Gastrocnemius medialis (tissue), 4 donors: Measurements from ENCODE around the gene IL17C. TPM values are rescaled to one million over a fixed set of nuclear protein-coding genes. Genes with fewer than 3 reads are reported as not detected.

ENCODE experiments used
- ATAC-seq, 2 donors: fragments of 150-250 bp; one replicate each; pipeline ENCODE4 v1.9.1; 2016
- DNase-seq, 2 donors: peaks; one replicate each; pipeline ENCODE4 v3.0.0-alpha.2; 2019
- H3K27ac ChIP-seq, 4 donors: fragments of 200-600 bp; sonication (generic); 1 replicate in 1 of 4; 2 replicates in 3 of 4; pipeline ENCODE4 v1.5.1; 2016 to 2018; ENCODE audit warnings: mild to moderate bottlenecking in 2 of 4, moderate library complexity in 1 of 4
- H3K27me3 ChIP-seq, 3 donors: fragments of 200-600 bp; sonication (generic) in 2 of 3; 1 replicate in 1 of 3; 2 replicates in 2 of 3; pipeline versions ENCODE4 v1.5.1 to v1.6.0; 2016 to 2019; ENCODE audit warnings: mild to moderate bottlenecking in 1 of 3, moderate library complexity in 1 of 3
- H3K36me3 ChIP-seq, 2 donors: fragments of 200-600 bp; sonication (generic) in 1 of 2; one replicate each; pipeline ENCODE4 v1.5.1; 2017 to 2018
- H3K4me1 ChIP-seq, 2 donors: fragments of 200-600 bp; sonication (generic) in 1 of 2; one replicate each; pipeline ENCODE4 v1.5.1; 2016 to 2017; ENCODE audit warnings: mild to moderate bottlenecking in 2 of 2
- H3K4me3 ChIP-seq, 4 donors: fragments of 200-600 bp; sonication (generic) in 3 of 4; 1 replicate in 1 of 4; 2 replicates in 3 of 4; pipeline ENCODE4 v1.5.1; 2016 to 2019; ENCODE audit warnings: mild to moderate bottlenecking in 2 of 4
- H3K9me3 ChIP-seq, 3 donors: fragments of 200-600 bp; sonication (generic) in 2 of 3; 1 replicate in 1 of 3; 2 replicates in 2 of 3; pipeline ENCODE4 v1.5.1; 2016 to 2019
- POLR2A ChIP-seq, 2 donors: fragments of 450-650 bp; IDR thresholded peaks; one replicate each; pipeline ENCODE4 v1.6.1; 2017; ENCODE audit warnings: antibody characterized with exemption in 2 of 2, mild to moderate bottlenecking in 2 of 2, moderate library complexity in 2 of 2
- in situ Hi-C, 4 donors: fragments of 200-750 bp; cut with MboI; loops; one replicate each; pipeline versions ENCODE4 v1.15.0 to v1.8.0; 2017; ENCODE audit warnings: low sequenced_read_pairs in 4 of 4
- intact Hi-C: fragments of 100-400 bp; cut with DNase I; formaldehyde crosslinking; loops from one replicate; pipeline ENCODE4 v1.15.1; 2023; ENCODE audit warnings: low total_unique reads
- total RNA-seq, 4 donors: library from RNA; depleted of rRNA; stranded (reverse); fragments of >200 nt; gene quantifications; one replicate each; pipeline versions ENCODE4 v1.1.0 to v1.2.3, GENCODE V29; 2016
- TF ChIP-seq, protein P1 (sequence below), 5 experiments: fragments of 450-650 bp in 3 of 5; fragments of 200-600 bp in 2 of 5; sonication (generic) in 2 of 5; IDR thresholded peaks in 4 of 5; conservative IDR thresholded peaks in 1 of 5; 1 replicate in 4 of 5; 2 replicates in 1 of 5; pipeline ENCODE4 v1.5.1; 2016 to 2019; ENCODE audit warnings: antibody characterized with exemption in 5 of 5, mild to moderate bottlenecking in 3 of 5, moderate library complexity in 3 of 5

Gene IL17C
- total RNA-seq, 4 donors from 2014 or later, result not detected

DNA sequence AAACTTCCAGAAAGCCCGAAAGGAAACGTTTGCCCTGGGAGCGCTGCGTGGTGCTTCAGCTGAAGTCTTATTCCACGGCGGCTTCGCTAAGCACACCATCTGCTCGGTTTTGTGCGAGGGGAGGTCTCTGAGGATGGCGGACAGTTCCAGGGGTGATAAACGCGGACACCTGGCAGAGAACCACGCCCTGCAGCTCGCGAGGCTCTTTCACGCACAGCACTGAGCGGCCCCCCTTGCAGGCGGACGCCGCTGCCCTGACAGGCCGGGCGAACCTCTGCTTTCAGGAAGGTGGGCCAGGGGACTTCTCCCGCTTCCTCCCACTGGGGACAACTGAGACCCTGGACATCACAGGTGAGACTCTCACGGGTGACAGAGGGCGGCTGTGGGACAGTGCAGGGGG lies 20.8 kb downstream of the IL17C start:
- Histone ChIP-seq H3K4me1 (peaks cover 10% of the 10 kb centered on the region in 2 donors), H3K9me3 (no peaks in the 10 kb centered on the region), H3K36me3 (peaks cover 0 to 20% of the 10 kb centered on the region in 2 donors), H3K4me3 (no peak overlapping the region), H3K27me3 (no peaks in the 10 kb centered on the region), H3K27ac (no peak overlapping the region)
- no peak for DNase-seq
- no peak for TF ChIP-seq POLR2A (IDR thresholded peaks at IDR 0.05)
- TF ChIP-seq, protein P1, sequence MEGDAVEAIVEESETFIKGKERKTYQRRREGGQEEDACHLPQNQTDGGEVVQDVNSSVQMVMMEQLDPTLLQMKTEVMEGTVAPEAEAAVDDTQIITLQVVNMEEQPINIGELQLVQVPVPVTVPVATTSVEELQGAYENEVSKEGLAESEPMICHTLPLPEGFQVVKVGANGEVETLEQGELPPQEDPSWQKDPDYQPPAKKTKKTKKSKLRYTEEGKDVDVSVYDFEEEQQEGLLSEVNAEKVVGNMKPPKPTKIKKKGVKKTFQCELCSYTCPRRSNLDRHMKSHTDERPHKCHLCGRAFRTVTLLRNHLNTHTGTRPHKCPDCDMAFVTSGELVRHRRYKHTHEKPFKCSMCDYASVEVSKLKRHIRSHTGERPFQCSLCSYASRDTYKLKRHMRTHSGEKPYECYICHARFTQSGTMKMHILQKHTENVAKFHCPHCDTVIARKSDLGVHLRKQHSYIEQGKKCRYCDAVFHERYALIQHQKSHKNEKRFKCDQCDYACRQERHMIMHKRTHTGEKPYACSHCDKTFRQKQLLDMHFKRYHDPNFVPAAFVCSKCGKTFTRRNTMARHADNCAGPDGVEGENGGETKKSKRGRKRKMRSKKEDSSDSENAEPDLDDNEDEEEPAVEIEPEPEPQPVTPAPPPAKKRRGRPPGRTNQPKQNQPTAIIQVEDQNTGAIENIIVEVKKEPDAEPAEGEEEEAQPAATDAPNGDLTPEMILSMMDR (IDR thresholded peaks at IDR 0.05 in 4 of 5, conservative IDR thresholded peaks at IDR 0.05 in 1 of 5), result no peak
- ATAC-seq, result no peak
- intact Hi-C loops, result no loop called here
- in situ Hi-C loops, result no loop called here

DNA sequence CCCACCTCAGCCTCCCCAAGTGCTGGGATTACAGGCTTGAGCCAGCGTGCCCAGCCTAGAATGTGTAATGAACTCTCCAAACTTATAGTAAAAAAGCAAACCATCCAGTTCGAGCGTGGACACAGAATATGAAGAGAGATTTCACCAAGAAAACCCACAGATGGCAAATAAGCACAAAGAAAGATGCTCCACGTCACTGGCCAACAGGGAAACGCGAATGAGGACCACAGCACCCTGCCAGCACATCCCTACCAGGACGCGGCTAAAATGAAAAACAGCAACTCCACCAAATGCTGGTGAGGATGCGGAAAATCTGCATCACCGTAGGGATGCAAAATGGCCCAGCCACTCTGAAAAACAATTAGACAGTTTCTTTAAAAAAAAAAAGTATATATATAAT lies 23.1 kb downstream of the IL17C start:
- Histone ChIP-seq H3K27me3 (no peaks in the 10 kb centered on the region), H3K36me3 (no peaks in the 10 kb centered on the region), H3K4me1 (peaks cover 15 to 23% of the 10 kb centered on the region in 2 donors), H3K4me3 (no peak overlapping the region), H3K9me3 (no peaks in the 10 kb centered on the region), H3K27ac (no peak overlapping the region)
- in situ Hi-C loops (no loop called here), intact Hi-C loops (loop anchor here (5.0 kb wide), 2 partner anchors 89 to 209 kb away; partner anchors contain the start of genes ZC3H18 and ZFPM1)
- ATAC-seq (no peak), DNase-seq (no peak)
- TF ChIP-seq, protein P1 (IDR thresholded peaks at IDR 0.05 in 4 of 5, conservative IDR thresholded peaks at IDR 0.05 in 1 of 5), result no peak
- no peak for TF ChIP-seq POLR2A (IDR thresholded peaks at IDR 0.05)

DNA sequence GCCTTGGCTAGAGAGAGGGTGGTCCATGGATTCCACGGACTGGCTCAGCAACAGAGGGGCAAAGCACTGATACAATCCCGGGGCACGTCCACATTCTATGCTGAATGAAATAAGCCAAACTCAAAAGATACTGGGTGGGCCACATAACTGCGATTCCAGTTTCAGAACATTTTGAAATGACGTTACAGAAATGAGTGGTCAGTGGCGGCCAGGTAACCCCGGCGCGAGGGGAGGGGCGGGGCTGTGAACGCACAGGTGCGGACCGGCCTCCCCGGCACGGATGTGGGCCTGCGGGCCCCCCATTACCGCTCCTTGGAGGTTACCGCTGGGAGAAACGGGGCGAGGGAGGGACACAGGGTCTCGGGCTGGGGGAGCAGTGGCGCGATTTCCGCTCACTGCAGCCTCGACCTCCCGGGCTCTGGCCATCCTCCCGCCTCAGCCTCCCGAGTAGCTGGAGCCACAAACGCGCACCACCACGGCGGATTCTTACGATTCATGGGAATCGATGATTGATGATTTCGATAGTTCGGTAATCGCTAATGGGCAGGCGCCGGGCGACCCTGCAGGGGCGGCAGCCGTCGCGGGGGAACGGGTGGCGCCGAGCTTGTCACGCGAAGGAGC lies 24.0 kb downstream of the IL17C start:
- Histone ChIP-seq H3K27ac (peak overlapping the region; percentile 86 to 90 (median 90)), H3K9me3 (no peaks in the 10 kb centered on the region), H3K4me1 (peaks cover 15 to 23% of the 10 kb centered on the region in 2 donors), H3K36me3 (no peaks in the 10 kb centered on the region), H3K4me3 (peak overlapping the region; percentile 74 to 98 (median 82)), H3K27me3 (no peaks in the 10 kb centered on the region)
- ATAC-seq (no peak), DNase-seq (no peak)
- intact Hi-C loops, result loop anchor here (5.0 kb wide), 2 partner anchors 90 to 210 kb away; partner anchors contain the start of genes ZC3H18 and ZFPM1
- in situ Hi-C loops, result no loop called here
- no peak for TF ChIP-seq POLR2A (IDR thresholded peaks at IDR 0.05)

DNA sequence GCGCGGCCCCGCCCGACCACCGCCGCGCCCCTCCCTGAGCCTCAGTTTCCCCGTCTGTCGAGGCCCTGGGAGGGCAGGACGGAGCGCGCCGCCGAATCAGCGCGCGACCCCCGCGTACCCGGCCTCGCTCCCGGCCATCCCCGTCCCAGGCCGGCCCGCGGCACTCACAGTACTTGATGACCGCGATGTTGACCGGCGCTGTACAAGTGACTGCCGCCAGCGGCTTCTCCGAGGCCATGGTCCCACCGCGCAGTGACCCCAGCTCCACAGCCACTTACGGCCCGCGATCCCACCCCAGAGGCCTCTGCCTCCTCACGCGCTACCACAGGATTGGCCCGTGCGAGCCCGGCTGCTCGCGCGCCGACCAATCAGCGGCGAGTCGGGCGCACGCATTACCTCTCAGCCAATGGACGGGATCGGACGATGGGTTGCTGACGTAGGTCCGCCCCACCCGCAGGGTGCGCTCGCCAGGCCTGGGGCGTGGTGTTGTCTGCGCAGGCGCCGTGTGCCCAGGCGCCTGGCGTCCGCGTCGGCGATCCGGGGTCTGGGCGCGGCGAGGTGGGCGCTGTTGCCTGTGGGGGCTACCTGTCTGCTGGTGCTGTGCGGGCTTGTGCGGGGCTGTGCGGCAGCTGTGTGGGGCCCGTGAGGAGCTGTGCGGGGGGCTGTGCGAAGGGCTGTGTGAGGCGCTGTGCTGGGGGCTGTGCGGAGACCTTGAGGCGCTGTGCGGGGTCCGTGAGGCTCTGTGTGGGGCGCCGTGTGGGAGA lies 24.7 kb downstream of the IL17C start, which contains the start of gene MVD:
TSS of gene MVD (minus strand) at position 249 of the 764 bp plus-strand sequence. CDS start at position 238, 11 bp downstream.
- Histone ChIP-seq H3K36me3 (no peaks in the 10 kb centered on the region), H3K27ac (peak within 1 kb of the TSS; percentile 86 to 90 (median 90)), H3K4me3 (peak within 1 kb of the TSS; percentile 74 to 98 (median 82)), H3K4me1 (peaks cover 15 to 23% of the 10 kb centered on the region in 2 donors), H3K9me3 (no peaks in the 10 kb centered on the region), H3K27me3 (no peaks in the 10 kb centered on the region)
- intact Hi-C loops, result loop anchor here (1.0 to 5.0 kb wide), 3 partner anchors 43 to 211 kb away; partner anchors contain the start of genes CTU2, RNF166, ZC3H18 and ZFPM1
- TF ChIP-seq, protein P1 (IDR thresholded peaks at IDR 0.05 in 4 of 5, conservative IDR thresholded peaks at IDR 0.05 in 1 of 5), result no peak
- TF ChIP-seq POLR2A (IDR thresholded peaks at IDR 0.05), result peak; percentile 90 to 92
- DNase-seq (peak; percentile 97), ATAC-seq (peak; percentile 96 to 98)
- in situ Hi-C loops, result no loop called here

DNA sequence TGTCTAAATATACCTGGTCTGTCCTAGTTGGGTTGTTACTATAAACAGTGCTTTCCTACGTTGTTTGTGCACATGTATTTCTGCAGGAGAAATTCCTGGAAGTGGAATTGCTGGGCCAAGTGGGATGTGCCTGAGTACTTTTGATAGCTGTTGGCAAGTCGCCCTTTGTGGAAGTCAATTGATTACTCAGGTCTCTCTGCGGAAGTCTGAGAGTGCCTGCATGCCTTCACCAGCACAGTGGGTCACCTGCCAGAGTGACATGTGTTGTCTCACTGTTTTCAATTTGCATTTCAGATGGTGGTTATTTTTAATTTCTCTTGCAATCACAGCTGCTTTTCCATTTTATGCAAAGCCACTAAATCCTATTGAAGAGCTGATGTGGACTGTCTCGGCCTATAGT lies 26.8 kb downstream of the IL17C start:
- ATAC-seq, result no peak

More for the DNA sequence above, 26.8 kb downstream of the IL17C start:
- peaks cover 15 to 28% of the 10 kb centered on the region in 2 donors for H3K4me1 ChIP-seq
- TF ChIP-seq POLR2A (IDR thresholded peaks at IDR 0.05), result no peak
- TF ChIP-seq, protein P1 (IDR thresholded peaks at IDR 0.05 in 4 of 5, conservative IDR thresholded peaks at IDR 0.05 in 1 of 5), result no peak
- DNase-seq, result no peak
- in situ Hi-C loops, result no loop called here
- no peaks in the 10 kb centered on the region for H3K36me3 ChIP-seq
- H3K27me3 ChIP-seq, result no peaks in the 10 kb centered on the region
- H3K9me3 ChIP-seq, result no peaks in the 10 kb centered on the region
- intact Hi-C loops, result no loop called here
- no peak overlapping the region for H3K4me3 ChIP-seq
- H3K27ac ChIP-seq, result peak overlapping the region in 2 of 4 donors; percentile 6 to 53
